Gastroesophageal sphincter (tissue), 3 donors: ENCODE measurements around the gene DBN1.

Experiments
- CTCF ChIP-seq, 4 experiments: fragments of 200-600 bp in 2 of 4; fragments of 450-650 bp in 2 of 4; sonication (generic) in 1 of 4; IDR thresholded peaks; one replicate each; pipeline ENCODE4 v1.5.1; 2017 to 2019; ENCODE audit warnings: antibody characterized with exemption in 4 of 4, mild to moderate bottlenecking in 2 of 4, moderate library complexity in 2 of 4
- POLR2AphosphoS5 ChIP-seq: sonication (generic); formaldehyde crosslinking; IDR thresholded peaks from one replicate; pipeline ENCODE4 v1.6.1; 2017; ENCODE audit warnings: antibody characterized with exemption

GRCh38 chr5:177459357-177459756, 14.1 kb downstream of the DBN1 start:
- TF ChIP-seq CTCF (IDR thresholded peaks at IDR 0.05): no peak
- no peak for TF ChIP-seq POLR2AphosphoS5
